Panc1 (cell line): ENCODE results near the gene SBF2. TPM values are rescaled to one million over a fixed set of nuclear protein-coding genes. Genes with fewer than 3 reads are reported as not detected.
"Not testable (repeated sequence)": the region's sequence is repeated elsewhere in the genome, so short reads cannot be mapped to it uniquely, and the experiment has no call there.

Experiments used
- ATAC-seq: fragments of 200-7000 bp; cut with Tn5 transposase; 2 replicates; pipeline ENCODE4 v1.9.1; 2020; ENCODE audit warnings: mild to moderate bottlenecking, moderate library complexity
- BruUV-seq: library from RNA; stranded (reverse); fragments of 400-500 nt; replicated peaks from 2 replicates; lab custom pipeline; 2021; lab: Mats Ljungman, UMichigan
- CTCF ChIA-PET: fragments of 300-600 bp; sonication (Branson Sonifier 250); formaldehyde crosslinking; loops from one replicate; lab custom pipeline; 2022; ENCODE audit warnings: antibody characterized with exemption; lab: Charles Lee
- POLR2A ChIA-PET: fragments of 300-600 bp; sonication (Branson Sonifier 250); formaldehyde crosslinking; loops from one replicate; lab custom pipeline; 2022; ENCODE audit warnings: antibody characterized with exemption; lab: Charles Lee
- DNase-seq: peaks from one replicate; pipeline ENCODE4 v3.0.0-alpha.2; 2010; ENCODE audit warnings: low read depth, low spot score
- H3K27ac ChIP-seq: 2 replicates; pipeline ENCODE4 v1.5.1; 2011; ENCODE audit warnings: mild to moderate bottlenecking, low read length, inconsistent platforms
- H3K27me3 ChIP-seq: fragments of 200-500 bp; sonication (Bioruptor generic); 2 replicates; pipeline ENCODE4 v1.6.0; 2014; ENCODE audit warnings: low read length, inconsistent platforms; ENCODE audit not compliant: control insufficient read depth, insufficient read depth
- H3K36me3 ChIP-seq: fragments of 200-500 bp; sonication (Bioruptor generic); 2 replicates; pipeline ENCODE4 v1.5.1; 2014; ENCODE audit warnings: inconsistent platforms, mild to moderate bottlenecking, low read length, moderate library complexity; ENCODE audit not compliant: control insufficient read depth, insufficient read depth
- H3K4me1 ChIP-seq: 2 replicates; pipeline ENCODE4 v1.5.1; 2011; ENCODE audit warnings: inconsistent platforms, mild to moderate bottlenecking, low read length, moderate library complexity; ENCODE audit not compliant: control insufficient read depth, insufficient read depth
- H3K4me3 ChIP-seq, 2 experiments: 2 replicates each; pipeline ENCODE4 v1.5.1; 2011 to 2012; ENCODE audit warnings: low read depth in 2 of 2, low read length in 2 of 2, mild to moderate bottlenecking in 2 of 2, inconsistent platforms in 1 of 2, moderate library complexity in 1 of 2
- H3K9me3 ChIP-seq: fragments of 200-500 bp; sonication (Bioruptor generic); 2 replicates; pipeline ENCODE4 v1.5.1; 2014; ENCODE audit warnings: low read depth, mild to moderate bottlenecking, inconsistent platforms, low read length, moderate library complexity; ENCODE audit not compliant: control insufficient read depth, insufficient read depth
- CTCF ChIP-seq: fragments of 450-650 bp; IDR thresholded peaks from 2 replicates; pipeline ENCODE4 v1.5.1; 2017; ENCODE audit warnings: mild to moderate bottlenecking
- POLR2AphosphoS5 ChIP-seq: IDR thresholded peaks from 2 replicates; pipeline ENCODE4 v1.6.1; 2012; ENCODE audit warnings: mild to moderate bottlenecking, low read depth, low read length, moderate library complexity
- SIN3A ChIP-seq: IDR thresholded peaks from 2 replicates; pipeline ENCODE4 v1.6.1; 2012; ENCODE audit warnings: low read depth, mild to moderate bottlenecking, low read length, moderate library complexity, borderline replicate concordance; ENCODE audit not compliant: insufficient read depth
- TCF7L2 ChIP-seq: IDR thresholded peaks from 2 replicates; pipeline ENCODE4 v1.6.1; 2011; ENCODE audit warnings: mild to moderate bottlenecking, low read depth, low read length, inconsistent platforms
- in situ Hi-C: cut with HindIII; loops from 2 replicates; pipeline ENCODE4 v1.10.0; 2016; ENCODE audit warnings: low sequenced_read_pairs, low pct_unique_long_range_greater_than_20kb
- intact Hi-C: fragments of 100-400 bp; cut with micrococcal nuclease; formaldehyde crosslinking; loops from one replicate; pipeline ENCODE4 v1.10.0; 2022; ENCODE audit not compliant: unreplicated experiment
- total RNA-seq: library from RNA; stranded (reverse); gene quantifications from one replicate; pipeline ENCODE4 v1.2.1, GENCODE V29; 2021; ENCODE audit not compliant: unreplicated experiment
- TF ChIP-seq, protein P1 (sequence below), 2 experiments: IDR thresholded peaks; 2 replicates each; pipeline ENCODE4 v1.6.1; 2011 to 2012; ENCODE audit warnings: low read depth in 2 of 2, control low read depth in 1 of 2, low read length in 1 of 2, mild to moderate bottlenecking in 1 of 2, moderate library complexity in 1 of 2; ENCODE audit not compliant: insufficient read depth in 1 of 2

The SBF2 gene
- total RNA-seq, 1 experiment from 2014 or later, result 65.0 TPM

DNA sequence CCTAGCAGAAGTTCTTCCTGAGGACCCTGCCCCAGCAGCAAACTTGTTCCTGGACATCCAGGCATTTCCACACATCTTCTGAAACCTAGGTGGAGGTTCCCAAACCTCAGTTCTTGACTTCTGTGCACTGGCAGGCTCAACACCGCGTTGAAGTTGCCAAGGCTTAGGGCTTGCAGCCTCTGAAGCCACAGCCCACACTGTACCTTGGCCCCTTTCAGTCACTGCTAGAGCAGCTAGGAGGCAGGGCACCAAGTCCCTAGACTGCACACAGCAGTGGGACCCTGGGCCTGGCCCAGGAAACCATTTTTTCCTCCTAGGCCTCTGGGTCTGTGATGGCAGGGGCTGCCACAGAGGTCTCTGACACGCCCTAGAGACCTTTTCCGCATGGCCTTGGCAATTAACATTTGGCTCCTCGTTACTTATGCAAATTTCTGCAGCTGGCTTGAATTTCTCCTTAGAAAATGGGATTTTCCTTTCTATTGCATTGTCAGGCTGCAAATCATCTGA lies 159.0 kb downstream of the SBF2 start:
- Histone ChIP-seq H3K36me3 (no peaks in the 10 kb centered on the region), H3K27me3 (no peaks in the 10 kb centered on the region), H3K4me3 (no peak overlapping the region), H3K27ac (no peak overlapping the region), H3K9me3 (no peaks in the 10 kb centered on the region; the same call in 1 of the 2 replicates), H3K4me1 (peaks cover 8% of the 10 kb centered on the region)
- TF ChIP-seq SIN3A, result no peak
- TF ChIP-seq, protein P1, sequence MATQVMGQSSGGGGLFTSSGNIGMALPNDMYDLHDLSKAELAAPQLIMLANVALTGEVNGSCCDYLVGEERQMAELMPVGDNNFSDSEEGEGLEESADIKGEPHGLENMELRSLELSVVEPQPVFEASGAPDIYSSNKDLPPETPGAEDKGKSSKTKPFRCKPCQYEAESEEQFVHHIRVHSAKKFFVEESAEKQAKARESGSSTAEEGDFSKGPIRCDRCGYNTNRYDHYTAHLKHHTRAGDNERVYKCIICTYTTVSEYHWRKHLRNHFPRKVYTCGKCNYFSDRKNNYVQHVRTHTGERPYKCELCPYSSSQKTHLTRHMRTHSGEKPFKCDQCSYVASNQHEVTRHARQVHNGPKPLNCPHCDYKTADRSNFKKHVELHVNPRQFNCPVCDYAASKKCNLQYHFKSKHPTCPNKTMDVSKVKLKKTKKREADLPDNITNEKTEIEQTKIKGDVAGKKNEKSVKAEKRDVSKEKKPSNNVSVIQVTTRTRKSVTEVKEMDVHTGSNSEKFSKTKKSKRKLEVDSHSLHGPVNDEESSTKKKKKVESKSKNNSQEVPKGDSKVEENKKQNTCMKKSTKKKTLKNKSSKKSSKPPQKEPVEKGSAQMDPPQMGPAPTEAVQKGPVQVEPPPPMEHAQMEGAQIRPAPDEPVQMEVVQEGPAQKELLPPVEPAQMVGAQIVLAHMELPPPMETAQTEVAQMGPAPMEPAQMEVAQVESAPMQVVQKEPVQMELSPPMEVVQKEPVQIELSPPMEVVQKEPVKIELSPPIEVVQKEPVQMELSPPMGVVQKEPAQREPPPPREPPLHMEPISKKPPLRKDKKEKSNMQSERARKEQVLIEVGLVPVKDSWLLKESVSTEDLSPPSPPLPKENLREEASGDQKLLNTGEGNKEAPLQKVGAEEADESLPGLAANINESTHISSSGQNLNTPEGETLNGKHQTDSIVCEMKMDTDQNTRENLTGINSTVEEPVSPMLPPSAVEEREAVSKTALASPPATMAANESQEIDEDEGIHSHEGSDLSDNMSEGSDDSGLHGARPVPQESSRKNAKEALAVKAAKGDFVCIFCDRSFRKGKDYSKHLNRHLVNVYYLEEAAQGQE (IDR thresholded peaks at IDR 0.05; ENCODE audit: insufficient read depth in 1 of 2, low read depth in 2 of 2, low read length in 1 of 2), result no peak
- no peak for TF ChIP-seq CTCF
- TF ChIP-seq TCF7L2, result no peak
- TF ChIP-seq POLR2AphosphoS5, result no peak
- ChIA-PET CTCF (no interaction called here), POLR2A (no interaction called here)
- ATAC-seq, result no peak
- intact Hi-C loops, result no loop called here
- no TSS peak for BruUV-seq
- DNase-seq, result no peak
- in situ Hi-C loops, result no loop called here

GRCh38 chr11:10134226-10134625 lies 159.8 kb downstream of the SBF2 start:
- H3K27me3 ChIP-seq, H3K27ac ChIP-seq, H3K4me1 ChIP-seq, DNase-seq, H3K9me3 ChIP-seq, ATAC-seq, in situ Hi-C loops, BruUV-seq, H3K4me3 ChIP-seq, intact Hi-C loops, H3K36me3 ChIP-seq, CTCF ChIA-PET, POLR2A ChIA-PET: not testable (repeated sequence)

GRCh38 chr11:10133251-10133650 lies 160.8 kb downstream of the SBF2 start:
- H3K27me3 ChIP-seq, DNase-seq: not testable (repeated sequence)

More at GRCh38 chr11:10133251-10133650, 160.8 kb downstream of the SBF2 start:
- in situ Hi-C loops, POLR2A ChIA-PET, BruUV-seq, intact Hi-C loops, CTCF ChIA-PET, H3K36me3 ChIP-seq, H3K27ac ChIP-seq, H3K4me3 ChIP-seq, ATAC-seq, H3K4me1 ChIP-seq, H3K9me3 ChIP-seq: not testable (repeated sequence)
